Lower leg skin (tissue), 3 donors: ENCODE measurements around the gene ATP5PB.

Experiments
- CTCF ChIP-seq, 3 donors: fragments of 450-650 bp; IDR thresholded peaks; one replicate each; pipeline ENCODE4 v1.5.1; 2016; ENCODE audit warnings: antibody characterized with exemption in 3 of 3, mild to moderate bottlenecking in 3 of 3, moderate library complexity in 2 of 3
- POLR2A ChIP-seq, 2 donors: fragments of 450-650 bp; IDR thresholded peaks; one replicate each; pipeline ENCODE4 v1.6.1; 2016 to 2017; ENCODE audit warnings: antibody characterized with exemption in 2 of 2, mild to moderate bottlenecking in 1 of 2, moderate library complexity in 1 of 2

GRCh38 chr1:111475701-111476100 is 26.4 kb downstream of the ATP5PB start:
- no peak for TF ChIP-seq CTCF (IDR thresholded peaks at IDR 0.05)
- TF ChIP-seq POLR2A (IDR thresholded peaks at IDR 0.05): no peak
